Brain microvascular endothelial cell (primary cell): Measurements from ENCODE around the gene ADAM11.
"Not testable (repeated sequence)": the region's sequence is repeated elsewhere in the genome, so short reads cannot be mapped to it uniquely, and the experiment has no call there.

ENCODE experiments used
- DNase-seq: peaks from one replicate; pipeline ENCODE4 v3.0.0-alpha.2; 2020
- H3K27ac ChIP-seq: fragments of 250-450 bp; sonication (Bioruptor Pico); 2 replicates; pipeline ENCODE4 v1.5.1; 2020; ENCODE audit warnings: mild to moderate bottlenecking, moderate library complexity
- H3K27me3 ChIP-seq: fragments of 250-450 bp; sonication (Bioruptor Pico); replicated peaks from 2 replicates; pipeline ENCODE4 v1.5.1; 2020; ENCODE audit warnings: mild to moderate bottlenecking
- H3K36me3 ChIP-seq: fragments of 250-450 bp; sonication (Bioruptor Pico); replicated peaks from 2 replicates; pipeline ENCODE4 v1.5.1; 2020; ENCODE audit warnings: mild to moderate bottlenecking
- H3K4me3 ChIP-seq: 2 replicates; pipeline ENCODE4 v1.5.1; 2011; ENCODE audit warnings: low read depth, mild to moderate bottlenecking, control low read depth, low read length, moderate library complexity
- CTCF ChIP-seq: IDR thresholded peaks from 2 replicates; pipeline ENCODE4 v1.5.1; 2011; ENCODE audit warnings: low read depth, mild to moderate bottlenecking, moderate library complexity, low read length, control low read depth, inconsistent platforms; ENCODE audit errors: missing control alignments
- in situ Hi-C: cut with HindIII; loops from 2 replicates; pipeline ENCODE4 v1.10.0; 2017; ENCODE audit warnings: low sequenced_read_pairs, low pct_ligation_motif_present

The ADAM11 gene

DNA sequence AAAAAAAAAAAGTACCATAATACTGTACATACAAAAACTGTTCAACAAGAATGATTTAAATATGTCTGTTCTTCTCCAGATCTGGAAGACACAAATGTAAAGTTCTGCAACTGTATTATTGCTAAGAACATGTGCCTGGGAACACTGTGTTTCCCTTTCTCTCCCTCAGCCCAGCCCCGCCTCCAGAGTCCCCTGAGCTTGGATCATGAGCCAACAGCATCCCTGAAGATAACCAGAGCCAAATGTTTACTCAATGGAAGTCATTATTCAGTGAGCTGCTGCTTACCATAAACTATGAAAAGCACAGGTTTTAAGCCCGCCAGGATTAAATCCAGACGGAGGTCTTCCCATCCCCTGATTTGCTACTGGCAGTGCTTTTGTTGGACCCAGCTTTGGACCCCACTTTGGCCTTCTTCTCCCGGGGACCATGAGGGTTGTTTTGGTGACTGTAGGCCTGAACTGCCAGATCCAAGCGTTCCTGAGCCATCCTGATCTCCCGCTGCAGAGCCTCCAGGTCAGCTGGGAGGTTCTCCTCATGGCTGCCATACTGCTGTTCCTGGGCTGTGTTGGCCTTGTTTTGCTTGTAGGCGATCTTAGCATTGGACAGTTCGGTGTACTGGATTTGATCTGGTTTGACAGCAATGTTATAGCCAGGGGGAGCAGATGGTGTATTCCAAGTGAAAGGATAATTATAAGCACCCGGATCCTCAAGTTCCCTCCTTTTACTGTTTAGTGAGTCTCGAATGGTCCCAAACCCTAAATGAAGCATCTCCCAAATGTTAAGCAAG is 45.7 kb downstream of the ADAM11 start:
- H3K36me3 ChIP-seq, result peaks cover 27% of the 10 kb centered on the region
- TF ChIP-seq CTCF, result no peak
- H3K27ac ChIP-seq, result no peak overlapping the region
- H3K4me3 ChIP-seq, result no peak overlapping the region
- no peak for DNase-seq
- in situ Hi-C loops, result no loop called here
- no peaks in the 10 kb centered on the region for H3K27me3 ChIP-seq

DNA sequence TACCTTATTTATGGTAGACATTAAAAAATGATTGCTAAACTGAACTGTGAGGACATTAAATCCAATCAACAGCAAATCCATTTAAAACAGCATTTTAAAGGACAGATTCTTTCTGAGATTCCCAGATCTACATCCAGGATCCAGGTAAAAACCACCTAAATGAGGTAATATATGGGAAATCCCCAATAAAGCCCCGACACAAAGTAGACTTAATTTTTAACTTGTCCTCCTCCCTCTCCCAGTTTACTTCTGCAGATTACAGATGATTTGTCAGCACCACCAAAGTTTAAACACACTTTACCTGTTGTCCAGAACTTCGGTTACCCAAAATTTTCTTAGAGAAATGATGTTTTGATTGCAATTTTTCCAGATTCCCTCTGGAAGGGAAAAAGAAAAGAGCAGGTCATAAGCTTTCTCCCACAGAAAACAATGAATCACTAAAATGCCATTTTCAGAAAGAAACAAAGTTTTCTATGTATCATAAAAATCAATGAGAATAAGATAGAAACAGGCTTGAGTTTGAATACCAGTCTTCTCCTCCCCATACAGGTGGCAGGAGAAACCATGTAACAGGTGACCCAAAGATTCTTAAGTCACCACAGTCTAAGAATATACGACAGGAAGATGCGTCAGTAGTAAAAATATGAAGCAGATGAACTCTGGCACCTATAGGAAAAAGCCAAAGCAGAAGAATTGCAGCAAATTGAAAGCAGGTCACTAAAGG is 48.5 kb downstream of the ADAM11 start:
- Histone ChIP-seq H3K36me3 (peaks cover 18% of the 10 kb centered on the region), H3K4me3 (no peak overlapping the region), H3K27ac (no peak overlapping the region), H3K27me3 (no peaks in the 10 kb centered on the region)
- in situ Hi-C loops, result no loop called here
- DNase-seq, result no peak
- no peak for TF ChIP-seq CTCF

GRCh38 chr17:44807817-44808155 is 49.0 kb downstream of the ADAM11 start:
- no peaks in the 10 kb centered on the region for H3K27me3 ChIP-seq
- H3K36me3 ChIP-seq, result peaks cover 18% of the 10 kb centered on the region
- in situ Hi-C loops, result no loop called here
- no peak for TF ChIP-seq CTCF
- no peak overlapping the region for H3K4me3 ChIP-seq
- no peak overlapping the region for H3K27ac ChIP-seq
- DNase-seq, result no peak

DNA sequence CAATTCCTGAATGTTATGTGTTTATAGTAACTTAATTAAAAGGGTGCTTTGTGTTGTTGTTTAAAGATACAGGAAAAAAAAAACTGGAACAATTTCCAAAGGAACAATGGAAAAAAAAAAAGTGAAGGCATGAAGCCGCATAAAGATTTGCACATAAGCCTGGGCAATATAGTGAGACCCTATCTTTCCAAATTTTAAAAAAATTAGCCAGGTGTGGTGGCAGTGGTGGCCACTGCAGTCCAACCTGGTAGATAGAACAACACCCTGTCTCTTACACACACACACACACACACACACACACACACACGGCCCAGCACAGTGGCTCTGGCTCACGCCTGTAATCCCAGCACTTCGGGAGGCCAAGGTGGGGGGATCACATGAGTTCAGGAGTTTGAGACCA is 49.4 kb downstream of the ADAM11 start:
- in situ Hi-C loops, result no loop called here
- TF ChIP-seq CTCF, result no peak
- Histone ChIP-seq H3K4me3 (no peak overlapping the region), H3K27ac (no peak overlapping the region), H3K36me3 (peaks cover 18% of the 10 kb centered on the region), H3K27me3 (no peaks in the 10 kb centered on the region)
- no peak for DNase-seq

- H3K4me3 ChIP-seq, in situ Hi-C loops, H3K27ac ChIP-seq, DNase-seq, H3K27me3 ChIP-seq: not testable (repeated sequence)
- peaks cover 15% of the 10 kb centered on the region for H3K36me3 ChIP-seq
These were observed 50.0 kb downstream of the ADAM11 start for GRCh38 chr17:44808656-44809388.

- no peaks in the 10 kb centered on the region for H3K36me3 ChIP-seq
- in situ Hi-C loops, result no loop called here
- H3K27ac ChIP-seq, result no peak overlapping the region
- no peak for TF ChIP-seq CTCF
- H3K27me3 ChIP-seq, result no peaks in the 10 kb centered on the region
- no peak for DNase-seq
- no peak overlapping the region for H3K4me3 ChIP-seq
These were observed 53.5 kb downstream of the ADAM11 start for GRCh38 chr17:44812263-44812662.

DNA sequence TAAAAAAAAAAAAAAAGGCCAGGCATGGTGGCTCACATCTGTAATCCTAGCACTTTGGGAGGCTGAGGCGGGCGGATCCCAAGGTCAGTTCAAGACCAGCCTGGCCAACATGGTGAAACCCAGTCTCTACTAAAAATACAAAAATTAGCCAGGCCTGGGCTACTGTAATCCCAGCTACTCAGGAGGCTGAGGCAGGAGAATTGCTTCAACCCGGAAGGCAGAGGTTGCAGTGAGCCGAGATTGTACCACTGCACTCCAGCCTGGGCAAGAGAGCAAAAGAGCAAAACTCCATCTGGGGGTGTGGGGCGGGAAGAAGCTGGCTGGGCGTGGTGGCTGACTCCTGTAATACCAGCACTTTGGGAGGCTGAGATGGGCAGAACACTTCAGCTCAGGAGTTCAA is 59.7 kb downstream of the ADAM11 start:
- H3K27me3 ChIP-seq, H3K36me3 ChIP-seq, H3K27ac ChIP-seq, H3K4me3 ChIP-seq, in situ Hi-C loops, DNase-seq: not testable (repeated sequence)
